Mucosa of descending colon (tissue), 3 donors: ENCODE data around the gene FRMD8. TPM values are rescaled to one million over a fixed set of nuclear protein-coding genes. Genes with fewer than 3 reads are reported as not detected.

Experiments used
- ATAC-seq: fragments of 200-7000 bp; cut with Tn5 transposase; one replicate; pipeline ENCODE4 v1.9.1; 2020; ENCODE audit warnings: mild to moderate bottlenecking, moderate library complexity
- DNase-seq, 3 donors: peaks; one replicate each; pipeline ENCODE4 v3.0.0-alpha.2; 2020
- H3K36me3 ChIP-seq: fragments of 200-600 bp; one replicate; pipeline ENCODE4 v1.8.0; 2021; ENCODE audit warnings: low read depth, mild to moderate bottlenecking
- H3K4me1 ChIP-seq: fragments of 200-600 bp; one replicate; pipeline ENCODE4 v1.8.0; 2021; ENCODE audit warnings: low read depth, mild to moderate bottlenecking
- H3K4me3 ChIP-seq: fragments of 200-600 bp; one replicate; pipeline ENCODE4 v1.8.0; 2021; ENCODE audit warnings: mild to moderate bottlenecking
- H3K9me3 ChIP-seq: fragments of 200-600 bp; one replicate; pipeline ENCODE4 v1.8.0; 2021; ENCODE audit warnings: mild to moderate bottlenecking
- CTCF ChIP-seq: fragments of 200-600 bp; IDR thresholded peaks from one replicate; pipeline ENCODE4 v1.8.0; 2022; ENCODE audit warnings: antibody characterized with exemption, mild to moderate bottlenecking
- intact Hi-C, 2 donors: fragments of 100-400 bp; cut with DNase I in 1 of 2; cut with micrococcal nuclease in 1 of 2; formaldehyde crosslinking; loops; one replicate each; pipeline versions ENCODE4 v1.11.0 to v1.11.1; 2022; cut with DNase I, micrococcal nuclease
- total RNA-seq, 3 donors: library from RNA; stranded (reverse); fragmentation: NEBNext Ultra II Directional in 2 of 3; extraction: Animal tissue kit (Norgen Biotek cat#: 25700) in 2 of 3; gene quantifications; one replicate each; pipeline versions ENCODE4 v1.2.1 to v1.2.4, GENCODE V29; 2021 to 2023
- donor health status: DM: no; HTN: no; CAD: no; lungs with moderate emphysema.
- donor health status: DM: no; HTN: no; CAD: no.
- donor health status: DM: no; HTN: yes; CAD: no.

FRMD8 gene
- total RNA-seq, 3 donors from 2014 or later, result 27.1 to 44.1 (median 42.3) TPM

- Histone ChIP-seq H3K4me3 (no peak overlapping the region), H3K9me3 (no peaks in the 10 kb centered on the region), H3K36me3 (no peaks in the 10 kb centered on the region), H3K4me1 (peaks cover 33% of the 10 kb centered on the region)
- intact Hi-C loops, result loop anchor here in 1 of 2 donors (5.0 kb wide), 1 partner anchor 72 kb away; no protein-coding TSS in a partner anchor
- ATAC-seq, result peak; percentile 19
- no peak for TF ChIP-seq CTCF
- DNase-seq, result peak; percentile 67 to 88 (median 79)
These were observed 43.4 kb downstream of the FRMD8 start for GRCh38 chr11:65429724-65430405.

- peak; percentile 5 for ATAC-seq
- no peak for TF ChIP-seq CTCF
- H3K4me1 ChIP-seq, result peaks cover 33% of the 10 kb centered on the region
- no peaks in the 10 kb centered on the region for H3K9me3 ChIP-seq
- H3K4me3 ChIP-seq, result no peak overlapping the region
- H3K36me3 ChIP-seq, result no peaks in the 10 kb centered on the region
- intact Hi-C loops, result no loop called here
- no peak for DNase-seq
These were observed 44.2 kb downstream of the FRMD8 start for GRCh38 chr11:65430406-65431217.

GRCh38 chr11:65431451-65432099 lies 45.1 kb downstream of the FRMD8 start:
- ATAC-seq (no peak), DNase-seq (no peak)
- Histone ChIP-seq H3K9me3 (no peaks in the 10 kb centered on the region), H3K4me1 (peaks cover 30% of the 10 kb centered on the region), H3K36me3 (no peaks in the 10 kb centered on the region), H3K4me3 (no peak overlapping the region)
- intact Hi-C loops, result no loop called here
- TF ChIP-seq CTCF, result no peak

GRCh38 chr11:65432100-65432650 lies 45.7 kb downstream of the FRMD8 start:
- Histone ChIP-seq H3K4me3 (no peak overlapping the region), H3K4me1 (peaks cover 24% of the 10 kb centered on the region), H3K36me3 (no peaks in the 10 kb centered on the region), H3K9me3 (no peaks in the 10 kb centered on the region)
- DNase-seq (no peak), ATAC-seq (no peak)
- no peak for TF ChIP-seq CTCF
- intact Hi-C loops, result no loop called here

- H3K4me3 ChIP-seq, result no peak overlapping the region
- intact Hi-C loops, result no loop called here
- no peak for TF ChIP-seq CTCF
- ATAC-seq (no peak), DNase-seq (no peak)
- H3K4me1 ChIP-seq, result peaks cover 21% of the 10 kb centered on the region
- no peaks in the 10 kb centered on the region for H3K36me3 ChIP-seq
- H3K9me3 ChIP-seq, result no peaks in the 10 kb centered on the region
These were observed 46.5 kb downstream of the FRMD8 start for GRCh38 chr11:65432686-65433582.
